GM18511 (cell line): ENCODE results near the gene PTPRN2.
"Not testable (repeated sequence)": the region's sequence is repeated elsewhere in the genome, so short reads cannot be mapped to it uniquely, and the experiment has no call there.

Experiments
- ATAC-seq: cut with Tn5 transposase; IDR thresholded peaks from one replicate; pipeline ENCODE4 v1.9.1; 2021; ENCODE audit warnings: mild to moderate bottlenecking, moderate library complexity; ENCODE audit not compliant: unreplicated experiment

The PTPRN2 gene

GRCh38 chr7:157787275-157787701 lies 800.3 kb downstream of the PTPRN2 start:
- no peak for ATAC-seq

- ATAC-seq: no peak
Observed at GRCh38 chr7:157786375-157787274, 801.0 kb downstream of the PTPRN2 start.

GRCh38 chr7:157785486-157786186 lies 802.0 kb downstream of the PTPRN2 start:
- ATAC-seq: no peak

GRCh38 chr7:157784979-157785441 lies 802.6 kb downstream of the PTPRN2 start:
- ATAC-seq: no peak

DNA sequence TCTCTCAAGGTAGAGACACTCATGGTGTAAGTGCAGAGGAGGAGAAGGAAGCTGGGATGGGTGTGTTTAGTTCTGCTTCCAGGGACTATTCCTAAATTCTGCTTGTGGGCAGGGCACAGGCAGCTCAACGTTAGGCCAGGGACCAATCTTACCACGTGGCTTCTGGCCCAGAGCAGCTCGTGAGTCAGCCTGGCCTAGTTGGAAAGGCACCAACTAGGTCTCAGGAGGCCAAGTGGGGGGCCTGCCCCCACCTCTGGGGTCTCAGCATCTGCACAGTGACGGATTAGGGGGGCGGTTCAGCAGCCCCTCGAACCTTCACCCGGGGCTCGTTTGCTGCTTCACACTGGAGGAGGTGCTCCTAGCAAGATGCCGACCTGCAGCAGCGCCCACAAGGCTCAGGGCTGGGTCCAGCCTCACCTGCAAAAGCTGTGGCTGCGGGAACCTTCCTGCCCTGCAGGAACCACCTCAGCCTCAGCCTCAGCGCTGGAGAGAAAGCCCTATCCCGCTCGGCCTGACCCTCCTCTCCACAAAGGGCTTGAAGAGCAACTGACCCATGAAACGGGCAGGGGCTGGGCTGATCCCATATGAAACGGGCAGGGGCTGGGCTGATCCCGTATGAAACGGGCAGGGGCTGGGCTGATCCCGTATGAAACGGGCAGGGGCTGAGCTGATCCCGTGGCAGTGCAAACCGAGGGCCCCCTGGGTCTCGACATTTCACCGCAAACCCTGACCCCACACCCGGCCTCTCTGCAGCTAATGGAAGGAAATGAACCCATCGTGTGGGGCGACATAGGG lies 803.4 kb downstream of the PTPRN2 start:
- no peak for ATAC-seq

- ATAC-seq: no peak
Observed at GRCh38 chr7:157782041-157782440, 805.6 kb downstream of the PTPRN2 start.

DNA sequence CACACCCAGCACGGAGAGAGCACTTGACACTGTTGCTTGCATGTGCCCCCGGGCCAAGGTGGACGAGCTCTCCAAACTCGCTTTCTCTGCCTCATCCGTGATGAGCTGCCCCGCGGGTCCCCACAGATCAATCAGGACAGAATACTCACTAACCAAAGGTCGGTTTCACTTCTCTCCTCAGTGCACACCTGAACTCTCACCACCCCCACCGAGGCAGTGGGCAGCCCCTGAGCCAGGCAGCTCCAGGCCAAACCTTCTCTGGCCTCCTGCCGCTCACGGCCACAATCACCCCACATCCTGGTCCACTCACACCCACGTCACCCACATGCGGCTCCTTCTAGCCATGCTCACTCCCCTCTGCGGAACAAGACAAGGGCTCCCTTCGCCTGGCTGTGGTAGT lies 806.9 kb downstream of the PTPRN2 start:
- ATAC-seq: no peak

GRCh38 chr7:157780312-157780711 lies 807.3 kb downstream of the PTPRN2 start:
- no peak for ATAC-seq

DNA sequence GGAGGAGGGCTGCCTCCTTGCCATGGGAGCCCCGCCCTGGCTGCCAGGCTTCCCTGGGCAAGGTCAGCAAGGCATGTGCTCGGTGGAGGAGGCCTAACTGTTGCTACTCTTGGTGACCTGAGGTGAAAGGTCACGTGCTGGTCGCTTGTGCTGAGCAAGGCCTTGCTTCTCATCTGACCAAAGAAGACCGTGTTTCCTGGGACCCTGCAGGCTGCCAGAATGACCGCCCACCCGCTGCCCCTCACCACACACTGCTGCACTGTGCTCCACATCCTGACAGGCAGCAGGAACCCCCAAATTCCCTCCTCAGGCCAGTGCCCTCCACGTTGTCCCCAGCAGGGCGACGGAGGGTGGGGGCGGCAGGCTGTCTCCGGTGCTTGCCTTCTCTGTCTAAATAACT lies 808.4 kb downstream of the PTPRN2 start:
- ATAC-seq: no peak

DNA sequence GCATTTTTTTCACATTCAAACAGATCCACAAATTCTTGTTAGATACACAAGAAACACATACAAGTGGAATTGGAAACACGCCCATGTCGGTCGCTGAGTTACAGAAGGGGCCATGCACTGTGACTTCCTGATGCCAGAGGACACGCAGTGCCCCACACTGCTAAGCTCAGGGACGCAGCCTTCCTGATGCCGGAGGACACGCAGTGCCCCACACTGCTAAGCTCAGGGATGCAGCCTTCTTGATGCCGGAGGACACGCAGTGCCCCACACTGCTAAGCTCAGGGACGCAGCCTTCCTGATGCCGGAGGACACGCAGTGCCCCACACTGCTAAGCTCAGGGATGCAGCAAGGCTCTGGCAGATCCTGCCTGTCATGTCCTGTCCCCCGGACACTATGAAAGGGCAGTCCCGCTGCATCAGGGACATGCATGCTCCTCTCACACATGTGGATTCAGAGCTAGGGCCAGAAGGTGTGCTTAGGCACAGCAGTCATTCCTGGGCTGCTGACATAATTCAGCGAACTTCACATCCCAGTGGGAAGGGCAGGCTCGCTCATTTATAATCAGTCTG lies 810.3 kb downstream of the PTPRN2 start:
- ATAC-seq: not testable (repeated sequence)

GRCh38 chr7:157775560-157776332 lies 811.9 kb downstream of the PTPRN2 start:
- no peak for ATAC-seq

- ATAC-seq: no peak
Observed at GRCh38 chr7:157775021-157775559, 812.5 kb downstream of the PTPRN2 start.

- ATAC-seq: no peak
Observed at GRCh38 chr7:157774495-157774894, 813.1 kb downstream of the PTPRN2 start.

DNA sequence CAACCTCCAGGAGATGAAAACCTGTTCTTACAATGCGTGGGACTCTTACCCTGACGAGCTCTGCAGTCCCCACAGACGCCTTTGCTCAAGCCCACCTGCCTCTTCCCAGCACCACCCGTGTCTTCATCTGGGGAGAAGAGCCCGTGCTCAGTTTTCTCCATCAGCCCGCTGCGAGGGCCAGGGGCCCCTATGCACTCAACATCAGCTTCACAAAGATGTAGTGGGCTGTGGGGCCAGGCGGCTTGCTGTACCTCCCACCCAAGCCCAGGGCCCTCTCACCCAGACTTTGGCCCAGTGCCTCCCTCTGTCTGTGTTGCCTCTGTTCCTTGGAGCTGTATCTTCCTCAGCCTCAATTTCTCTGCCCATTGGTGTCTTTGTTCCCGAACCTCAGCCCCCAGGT lies 814.3 kb downstream of the PTPRN2 start:
- ATAC-seq: no peak

- no peak for ATAC-seq
Observed at GRCh38 chr7:157772486-157773130, 815.0 kb downstream of the PTPRN2 start.

DNA sequence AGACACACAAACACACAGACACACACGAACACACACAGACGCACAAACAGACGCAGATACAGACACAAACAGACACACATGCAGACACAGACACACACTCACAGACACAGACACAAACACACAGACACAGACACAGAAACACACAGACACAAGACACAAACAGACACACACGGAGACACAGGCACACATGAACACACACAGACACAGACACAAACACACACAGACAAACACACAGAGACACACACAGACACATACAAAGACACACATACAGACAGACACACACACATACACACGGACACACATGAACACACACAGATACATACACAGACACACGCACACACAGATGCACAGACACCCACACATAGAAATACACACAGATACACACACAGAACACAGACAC lies 815.9 kb downstream of the PTPRN2 start:
- ATAC-seq: no peak

DNA sequence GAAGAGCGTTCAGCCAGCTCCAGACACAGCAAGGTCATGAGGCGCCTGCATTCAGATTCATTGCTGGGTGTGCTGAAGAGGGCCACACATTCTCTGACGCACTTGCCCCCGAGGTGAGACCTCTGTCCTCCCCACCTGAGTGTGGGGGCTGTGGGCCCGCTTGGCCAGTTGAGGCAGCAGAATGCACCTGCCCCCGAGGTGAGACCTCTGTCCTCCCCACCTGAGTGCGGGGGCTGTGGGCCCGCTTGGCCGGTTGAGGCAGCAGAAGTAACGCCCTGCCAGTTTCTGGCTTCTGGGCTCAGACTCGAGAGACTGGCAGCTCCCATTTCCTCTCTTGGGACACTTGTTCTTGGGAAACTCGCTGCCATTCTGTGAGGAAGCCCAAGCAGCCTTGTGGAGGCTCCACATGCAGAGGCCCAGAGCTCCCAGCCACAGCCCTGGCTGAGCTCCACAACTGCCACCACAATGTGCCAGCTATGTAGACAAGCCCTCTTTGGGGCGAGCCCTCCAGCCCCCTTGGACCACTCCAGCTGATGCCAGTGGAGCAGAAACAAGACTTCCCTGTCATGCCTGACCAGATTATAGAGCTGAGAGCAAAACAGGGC lies 816.8 kb downstream of the PTPRN2 start:
- no peak for ATAC-seq

DNA sequence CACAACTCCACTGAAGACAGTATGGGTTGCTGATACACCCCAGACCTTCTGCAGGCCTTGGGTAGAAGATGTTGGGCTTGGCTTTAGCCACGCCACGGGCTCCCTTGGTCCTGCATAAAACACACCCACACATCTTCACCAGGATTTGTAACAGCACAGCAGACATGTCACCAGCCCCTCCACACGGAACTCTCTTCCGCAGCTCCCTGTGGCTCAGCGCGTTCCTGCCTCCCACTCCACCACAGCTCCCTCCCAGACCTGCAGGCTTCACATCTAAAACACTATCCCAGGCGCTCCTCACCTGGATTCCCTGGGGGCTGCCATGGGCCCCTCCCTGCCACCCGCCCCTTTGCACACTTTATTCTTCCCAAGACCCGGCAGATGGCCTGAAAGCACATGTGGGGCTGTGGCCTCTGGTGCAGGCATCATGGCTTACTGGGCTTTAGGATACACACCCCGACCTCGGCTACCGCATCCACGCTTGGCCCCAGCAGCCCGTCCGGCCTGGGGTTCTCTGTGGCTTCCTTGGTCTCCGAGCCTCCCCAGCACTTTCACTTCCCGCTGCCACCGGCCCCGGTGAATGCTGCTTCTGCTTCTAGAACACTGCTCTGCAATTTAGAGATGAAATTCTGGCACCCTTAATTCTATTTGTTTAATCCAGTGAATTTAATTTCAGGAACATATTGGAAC lies 818.0 kb downstream of the PTPRN2 start:
- no peak for ATAC-seq
